Uterus (tissue), 2 donors: ENCODE results near the gene USP16.

ENCODE experiments used
- CTCF ChIP-seq, 4 experiments: fragments of 200-600 bp in 2 of 4; fragments of 450-650 bp in 2 of 4; sonication (generic) in 2 of 4; IDR thresholded peaks; one replicate each; pipeline ENCODE4 v1.5.1; 2016 to 2019; ENCODE audit warnings: antibody characterized with exemption in 4 of 4, mild to moderate bottlenecking in 2 of 4, moderate library complexity in 1 of 4
- POLR2A ChIP-seq, 2 donors: fragments of 450-650 bp; IDR thresholded peaks; one replicate each; pipeline ENCODE4 v1.6.1; 2016; ENCODE audit warnings: antibody characterized with exemption in 2 of 2, mild to moderate bottlenecking in 1 of 2, moderate library complexity in 1 of 2

GRCh38 chr21:28979092-28979491, 45.4 kb upstream of the USP16 start:
- TF ChIP-seq POLR2A (IDR thresholded peaks at IDR 0.05) (no peak), CTCF (IDR thresholded peaks at IDR 0.05) (no peak)
